Left cardiac atrium (tissue), 4 donors: ENCODE results near the gene SLCO4A1. TPM values are rescaled to one million over a fixed set of nuclear protein-coding genes. Genes with fewer than 3 reads are reported as not detected.

Experiments used
- ATAC-seq, 2 donors: fragments of 200-7000 bp; cut with Tn5 transposase; one replicate each; pipeline ENCODE4 v1.9.1; 2020; ENCODE audit warnings: mild to moderate bottlenecking in 2 of 2, moderate library complexity in 2 of 2
- DNase-seq: peaks from one replicate; pipeline ENCODE4 v3.0.0-alpha.2; 2020
- intact Hi-C, 2 donors: fragments of 100-400 bp; cut with DNase I; formaldehyde crosslinking; loops; one replicate each; pipeline versions ENCODE4 v1.14.1 to v1.15.1; 2022 to 2023
- total RNA-seq, 2 donors: library from RNA; stranded (reverse); fragmentation: NEBNext Ultra II Directional; extraction: Animal tissue kit (Norgen Biotek cat#: 25700); gene quantifications; one replicate each; pipeline ENCODE4 v1.2.1, GENCODE V29; 2021
- donor health status: DM: no; HTN: yes; CAD: no.
- donor health status: DM: no; HTN: yes; CAD: no; lungs with severe emphysema.
- donor health status: DM: yes; HTN: yes; CAD: no.
- donor health status: Dilated cardiomyopathy.

Gene SLCO4A1
- total RNA-seq, 2 donors from 2014 or later, result 15.1 to 35.5 TPM

- DNase-seq, result no peak
- ATAC-seq, result no peak
- intact Hi-C loops, result no loop called here
Observed at GRCh38 chr20:62690261-62690820, 48.0 kb downstream of the SLCO4A1 start.

GRCh38 chr20:62691487-62691886, 49.2 kb downstream of the SLCO4A1 start:
- DNase-seq (no peak), ATAC-seq (no peak)
- intact Hi-C loops, result no loop called here

GRCh38 chr20:62692176-62692575, 49.9 kb downstream of the SLCO4A1 start:
- no peak for ATAC-seq
- intact Hi-C loops, result no loop called here
- no peak for DNase-seq

GRCh38 chr20:62692801-62693523, 50.7 kb downstream of the SLCO4A1 start:
- no peak for DNase-seq
- no peak for ATAC-seq
- intact Hi-C loops, result no loop called here

- ATAC-seq (no peak), DNase-seq (no peak)
- intact Hi-C loops, result no loop called here
Observed at GRCh38 chr20:62693524-62693922, 51.2 kb downstream of the SLCO4A1 start.

- DNase-seq (no peak), ATAC-seq (no peak)
Observed at GRCh38 chr20:62694106-62694505, 51.8 kb downstream of the SLCO4A1 start.

GRCh38 chr20:62694868-62695267, 52.6 kb downstream of the SLCO4A1 start:
- no peak for DNase-seq
- intact Hi-C loops, result no loop called here
- ATAC-seq, result no peak

More at GRCh38 chr20:62694106-62694505, 51.8 kb downstream of the SLCO4A1 start:
- intact Hi-C loops, result no loop called here

GRCh38 chr20:62695448-62696414, 53.4 kb downstream of the SLCO4A1 start:
- no peak for ATAC-seq
- DNase-seq, result no peak
- intact Hi-C loops, result no loop called here

- intact Hi-C loops, result no loop called here
- ATAC-seq (no peak), DNase-seq (no peak)
Observed at GRCh38 chr20:62696434-62696957, 54.2 kb downstream of the SLCO4A1 start.

GRCh38 chr20:62696989-62697388, 54.7 kb downstream of the SLCO4A1 start:
- DNase-seq, result no peak
- no peak for ATAC-seq
- intact Hi-C loops, result no loop called here

- DNase-seq, result no peak
- ATAC-seq, result no peak
- intact Hi-C loops, result no loop called here
Observed at GRCh38 chr20:62697468-62697912, 55.2 kb downstream of the SLCO4A1 start.

- no peak for DNase-seq
- intact Hi-C loops, result no loop called here
- ATAC-seq, result no peak
Observed at GRCh38 chr20:62698231-62698630, 55.9 kb downstream of the SLCO4A1 start.

- intact Hi-C loops, result no loop called here
- ATAC-seq, result no peak
- no peak for DNase-seq
Observed at GRCh38 chr20:62699296-62699695, 57.0 kb downstream of the SLCO4A1 start.

- no peak for ATAC-seq
- intact Hi-C loops, result no loop called here
Observed at GRCh38 chr20:62699741-62700140, 57.4 kb downstream of the SLCO4A1 start.

GRCh38 chr20:62700261-62700930, 58.1 kb downstream of the SLCO4A1 start:
- intact Hi-C loops, result no loop called here
- no peak for ATAC-seq
- DNase-seq, result no peak

More at GRCh38 chr20:62699741-62700140, 57.4 kb downstream of the SLCO4A1 start:
- DNase-seq, result no peak

- intact Hi-C loops, result no loop called here
- no peak for DNase-seq
- no peak for ATAC-seq
Observed at GRCh38 chr20:62701161-62702012, 59.1 kb downstream of the SLCO4A1 start.

GRCh38 chr20:62702013-62702300, 59.7 kb downstream of the SLCO4A1 start:
- intact Hi-C loops, result no loop called here
- ATAC-seq (no peak), DNase-seq (no peak)
